GM18498 (cell line): ENCODE results near the gene AEBP1.

Experiments
- ATAC-seq: cut with Tn5 transposase; IDR thresholded peaks from one replicate; pipeline ENCODE4 v1.9.1; 2021; ENCODE audit warnings: mild to moderate bottlenecking, moderate library complexity; ENCODE audit not compliant: unreplicated experiment

Gene AEBP1

DNA sequence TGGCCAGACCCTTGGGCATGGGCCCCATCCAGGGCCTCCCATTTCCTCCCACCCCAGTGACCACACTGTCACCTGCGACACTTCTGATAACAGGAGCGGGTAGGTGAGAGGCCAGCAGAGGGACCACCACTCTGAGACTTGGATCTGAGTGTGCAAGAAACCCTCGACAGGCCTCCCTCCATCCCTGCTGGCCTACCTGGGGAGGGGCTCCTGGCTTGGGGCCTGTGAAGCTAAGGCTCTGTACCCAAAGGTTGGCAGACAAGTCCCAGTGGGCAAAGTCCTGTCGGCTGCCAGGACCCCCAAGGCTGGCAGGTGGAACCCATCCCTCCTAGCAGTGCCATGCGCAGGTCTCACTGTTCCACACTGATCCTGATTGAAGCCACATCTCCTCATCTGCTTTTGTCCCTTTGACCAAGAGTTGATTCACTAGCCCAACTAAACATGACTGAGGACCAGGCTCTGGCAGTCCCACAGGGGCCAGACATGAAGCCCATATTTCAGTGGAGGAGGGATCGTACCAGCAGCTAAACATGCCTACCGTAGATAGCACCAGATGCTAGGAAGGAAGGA lies 37.6 kb upstream of the AEBP1 start:
- ATAC-seq, result no peak

- ATAC-seq, result no peak
Measured at GRCh38 chr7:44067064-44067951, 36.8 kb upstream of the AEBP1 start.

DNA sequence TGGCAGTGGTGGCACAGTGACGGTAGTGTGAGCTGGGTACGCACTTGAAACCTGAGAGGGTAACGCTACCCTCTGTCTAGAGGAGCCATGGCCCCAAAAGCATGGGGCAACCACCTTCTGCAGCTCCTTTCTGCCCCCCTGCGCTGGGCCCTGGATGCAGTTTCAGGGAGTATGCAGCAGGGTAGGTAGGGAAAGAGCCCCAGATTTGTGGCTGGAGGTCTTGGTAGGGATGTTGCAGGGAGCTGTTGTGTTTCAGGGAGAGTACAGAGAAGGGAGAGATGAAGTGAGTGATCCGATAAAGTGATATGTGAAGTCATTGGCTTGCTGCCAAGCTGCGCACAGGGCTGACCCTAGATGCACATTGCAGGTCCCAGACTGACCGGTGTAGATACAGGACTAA lies 36.1 kb upstream of the AEBP1 start:
- ATAC-seq, result no peak

GRCh38 chr7:44071726-44072363 lies 32.3 kb upstream of the AEBP1 start:
- no peak for ATAC-seq

DNA sequence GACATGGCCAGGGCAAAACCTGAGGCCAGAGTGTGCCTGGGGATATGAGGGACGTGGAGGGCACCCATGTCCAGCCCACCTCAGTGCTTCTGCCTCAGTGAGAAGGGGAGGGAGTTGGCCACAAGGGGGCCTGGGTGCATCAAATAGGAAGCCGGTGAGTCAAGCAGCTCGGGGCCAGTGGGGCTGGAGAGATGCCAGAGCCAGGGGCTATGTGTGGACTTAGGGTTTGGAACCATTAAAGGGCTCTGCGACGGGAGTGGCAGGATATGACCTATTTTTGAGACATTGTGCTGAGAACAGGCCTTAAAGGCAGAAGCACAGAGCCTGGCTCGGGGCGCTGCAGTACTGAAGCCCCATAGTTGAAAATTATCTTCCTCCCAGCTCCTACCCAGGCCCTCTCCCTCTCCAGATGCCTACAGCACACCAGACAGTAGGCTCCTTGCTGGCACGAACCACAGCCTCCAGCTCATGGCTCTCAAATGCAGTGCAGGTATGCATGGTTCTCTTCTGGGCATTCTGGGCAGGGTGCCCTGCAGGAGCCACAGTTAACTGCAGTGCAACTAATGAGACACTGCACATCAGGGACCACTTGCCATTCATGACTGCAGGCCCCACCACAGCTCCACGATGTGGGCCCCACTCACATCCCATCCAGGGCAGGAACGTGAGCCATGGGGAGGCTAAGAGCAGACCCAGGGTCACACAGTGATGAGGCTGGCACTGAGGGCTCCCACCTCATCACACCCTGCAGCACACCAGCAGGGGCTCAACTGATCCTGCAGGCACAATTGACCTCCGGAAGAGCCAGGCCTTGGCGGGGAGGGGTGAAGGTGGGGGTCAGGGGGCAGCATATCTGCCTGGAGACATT lies 31.5 kb upstream of the AEBP1 start:
- ATAC-seq, result no peak

GRCh38 chr7:44073664-44074348 lies 30.3 kb upstream of the AEBP1 start:
- peak; percentile 72 for ATAC-seq

GRCh38 chr7:44074349-44074695 lies 29.8 kb upstream of the AEBP1 start:
- ATAC-seq, result peak; percentile 12

DNA sequence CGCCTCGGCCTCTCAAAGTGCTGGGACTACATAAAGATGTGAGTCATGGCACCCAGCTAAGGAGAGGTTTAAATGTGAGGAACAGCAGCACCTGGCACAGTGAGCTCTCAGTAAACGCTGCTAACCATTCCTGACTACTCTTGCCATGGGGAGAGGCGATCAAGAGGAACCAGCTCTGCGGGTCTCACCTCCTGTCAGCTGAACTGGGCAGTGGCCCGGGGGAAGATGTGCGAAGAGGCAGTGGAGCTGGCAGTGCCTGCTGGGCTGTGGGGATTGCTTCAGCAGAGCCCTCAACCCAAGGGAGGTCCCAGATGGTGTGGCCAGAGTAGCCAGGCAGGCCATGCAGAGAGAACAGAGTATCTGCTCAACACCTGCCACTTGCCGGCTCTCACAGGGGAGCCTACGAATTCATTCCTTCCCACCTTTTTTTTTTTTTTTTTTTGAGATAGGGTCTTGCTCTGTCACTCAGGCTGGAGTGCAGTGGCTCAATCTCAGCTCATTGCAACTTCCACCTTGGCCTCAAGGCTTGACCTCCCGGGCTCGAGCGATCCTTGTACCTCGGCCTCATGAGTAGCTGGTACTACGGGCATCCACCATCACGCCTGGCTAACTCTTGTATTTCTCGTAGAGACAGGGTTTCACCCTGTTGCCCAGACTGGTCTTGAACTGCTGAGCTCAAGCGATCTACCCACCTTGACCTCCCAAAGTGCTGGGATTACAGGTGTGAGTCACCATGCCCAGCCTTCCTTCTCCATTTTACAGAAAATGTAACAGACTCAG lies 28.7 kb upstream of the AEBP1 start:
- no peak for ATAC-seq

- ATAC-seq, result no peak
Measured at GRCh38 chr7:44076101-44076895, 27.8 kb upstream of the AEBP1 start.

DNA sequence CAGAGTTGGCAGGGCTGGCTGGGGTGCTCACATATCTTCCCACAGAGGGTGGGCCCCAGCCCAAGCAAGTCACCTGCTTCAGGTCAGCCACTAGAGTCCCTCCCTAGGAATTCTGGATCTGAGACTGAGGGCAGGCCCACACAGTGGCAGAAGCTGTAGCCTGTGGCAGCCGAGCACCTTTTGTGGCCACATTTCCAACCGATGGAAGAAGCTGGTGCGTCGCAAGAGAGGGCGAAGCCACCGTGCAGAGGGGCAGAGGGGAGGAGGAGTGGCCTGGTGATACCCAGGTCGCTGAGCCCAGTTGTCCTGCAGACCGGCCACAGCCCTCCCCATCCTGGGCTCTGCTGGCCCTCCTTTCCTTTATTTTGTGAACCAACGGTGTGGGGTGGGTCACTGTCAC lies 27.1 kb upstream of the AEBP1 start:
- ATAC-seq, result no peak

DNA sequence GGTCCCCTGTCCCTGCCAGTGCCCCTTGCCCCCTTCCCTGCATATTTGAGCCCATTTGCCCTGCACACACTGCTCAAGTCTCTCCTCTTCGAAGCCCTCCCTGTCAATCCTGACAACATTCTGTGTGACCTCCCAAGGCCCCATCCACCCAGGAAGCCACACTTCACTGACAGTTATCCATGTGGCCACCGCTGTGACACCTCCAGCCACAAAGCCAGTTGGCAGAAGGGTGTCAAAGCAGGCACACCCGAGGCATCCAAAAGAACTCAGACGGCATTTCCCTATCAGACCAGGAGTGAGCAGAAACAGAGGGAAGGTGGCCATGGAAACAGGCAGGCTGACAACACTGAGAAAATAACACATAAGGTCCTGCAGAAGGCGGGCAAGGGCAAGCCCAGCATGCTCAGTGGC lies 26.5 kb upstream of the AEBP1 start:
- no peak for ATAC-seq

DNA sequence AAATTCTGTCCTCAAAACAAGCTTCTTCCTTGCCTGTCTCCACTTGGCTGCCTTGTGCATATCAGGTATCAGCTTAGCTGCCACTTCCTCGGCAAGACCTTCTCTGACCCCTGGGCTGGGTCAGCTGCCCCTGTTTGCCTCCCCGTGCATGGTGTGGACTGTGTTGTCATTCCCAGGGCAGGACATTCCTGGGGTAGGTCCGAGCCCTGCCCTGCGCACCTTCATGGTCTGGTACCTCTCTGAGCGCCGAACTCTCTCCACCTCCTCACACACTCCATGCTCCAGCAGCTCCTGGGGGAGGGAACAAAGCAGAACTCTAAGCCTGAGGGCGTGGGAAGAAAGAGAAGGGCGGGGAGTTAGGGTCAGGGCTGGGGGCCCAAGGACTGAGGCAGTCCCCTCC lies 25.6 kb upstream of the AEBP1 start:
- no peak for ATAC-seq

DNA sequence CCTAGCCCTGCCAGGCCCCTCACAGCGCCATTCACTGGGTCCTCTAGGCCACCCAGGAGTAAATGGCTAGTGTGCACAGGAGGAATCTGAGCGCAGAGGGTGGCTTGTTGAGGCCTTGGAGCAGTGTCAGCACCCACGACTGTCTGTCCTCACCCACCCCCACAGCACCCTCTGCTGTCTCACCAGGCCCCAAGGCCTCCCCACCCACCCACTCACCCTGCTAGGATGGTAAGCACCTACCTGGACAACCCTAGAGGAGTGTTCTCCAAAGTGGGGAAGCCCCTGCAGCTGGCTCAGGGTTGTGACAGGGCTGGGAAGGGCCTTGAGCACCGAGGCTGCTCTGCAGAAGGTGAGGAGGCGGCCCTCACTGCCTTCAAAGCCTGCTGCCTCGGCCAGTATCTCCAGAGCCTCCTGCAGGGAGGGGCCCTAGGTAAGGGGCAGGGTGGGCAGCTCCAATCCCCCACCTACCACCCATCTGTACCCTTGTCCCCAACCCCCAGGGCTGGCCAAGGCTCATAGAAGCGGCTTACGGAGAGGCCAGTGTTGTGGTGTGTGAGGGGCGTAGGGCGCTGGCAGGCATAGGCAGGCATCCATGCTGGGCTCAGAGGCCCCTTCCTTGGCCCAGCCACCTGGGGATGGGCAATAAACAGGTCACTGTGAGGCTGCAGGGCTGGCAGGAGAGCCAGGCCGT lies 24.7 kb upstream of the AEBP1 start:
- no peak for ATAC-seq

DNA sequence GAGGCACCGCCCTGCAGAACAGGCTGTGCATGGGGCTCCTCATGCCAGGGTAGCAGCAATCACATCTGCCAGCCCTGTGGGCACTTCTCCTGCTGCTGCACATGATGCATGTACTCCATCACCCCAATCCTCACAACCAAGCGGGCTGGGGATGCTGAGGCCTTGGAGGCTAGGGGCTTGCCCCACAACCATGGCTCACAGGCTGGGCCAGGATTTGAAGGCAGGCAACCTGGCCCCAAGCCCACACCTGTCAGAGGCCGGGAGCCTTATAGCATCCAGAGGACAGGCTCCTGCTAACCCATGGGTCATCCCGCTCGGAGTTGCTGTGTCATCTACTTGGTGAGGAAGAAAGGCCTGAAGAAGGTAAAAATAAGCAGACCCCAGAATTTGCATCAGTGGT lies 24.0 kb upstream of the AEBP1 start:
- ATAC-seq, result no peak

- ATAC-seq, result no peak
Measured at GRCh38 chr7:44080686-44081265, 23.4 kb upstream of the AEBP1 start.

GRCh38 chr7:44081266-44081748 lies 22.8 kb upstream of the AEBP1 start:
- ATAC-seq, result no peak

GRCh38 chr7:44082541-44083207 lies 21.5 kb upstream of the AEBP1 start:
- ATAC-seq, result peak; percentile 92
